Mesenchymal stem cell (in vitro differentiated cells and primary cell): Measurements from ENCODE around the gene TBC1D22A.

Experiments
- DNase-seq: peaks from one replicate; pipeline ENCODE4 v3.0.0-alpha.2; 2013
- H2AFZ ChIP-seq: one replicate; pipeline ENCODE4 v1.6.1; 2013; ENCODE audit warnings: low read depth, mild to moderate bottlenecking, control low read depth, inconsistent platforms, low read length, moderate library complexity
- H2AK5ac ChIP-seq: 2 replicates; pipeline ENCODE4 v1.6.1; 2013; ENCODE audit warnings: low read length, moderate library complexity, mild to moderate bottlenecking, inconsistent platforms; ENCODE audit not compliant: severe bottlenecking
- H2BK120ac ChIP-seq: one replicate; pipeline ENCODE4 v1.6.1; 2013; ENCODE audit warnings: low read depth, mild to moderate bottlenecking, inconsistent platforms, low read length, moderate library complexity
- H2BK12ac ChIP-seq, 2 experiments: one replicate each; pipeline ENCODE4 v1.6.1; 2013; ENCODE audit warnings: inconsistent platforms in 2 of 2, low read length in 2 of 2, mild to moderate bottlenecking in 2 of 2, moderate library complexity in 2 of 2, control low read depth in 1 of 2
- H2BK15ac ChIP-seq: one replicate; pipeline ENCODE4 v1.6.1; 2013; ENCODE audit warnings: mild to moderate bottlenecking, low read depth, inconsistent platforms; ENCODE audit not compliant: poor library complexity, severe bottlenecking
- H2BK5ac ChIP-seq: 2 replicates; pipeline ENCODE4 v1.6.1; 2013; ENCODE audit warnings: low read depth, mild to moderate bottlenecking, low read length, control low read depth, inconsistent platforms; ENCODE audit not compliant: poor library complexity, severe bottlenecking
- H3K14ac ChIP-seq, 2 experiments: one replicate each; pipeline ENCODE4 v1.6.1; 2013; ENCODE audit warnings: inconsistent platforms in 2 of 2, low read length in 2 of 2, control low read depth in 1 of 2, mild to moderate bottlenecking in 1 of 2, moderate library complexity in 1 of 2
- H3K18ac ChIP-seq, 2 experiments: one replicate each; pipeline ENCODE4 v1.6.1; 2013; ENCODE audit warnings: inconsistent platforms in 2 of 2, low read length in 2 of 2, control low read depth in 1 of 2, low read depth in 1 of 2, mild to moderate bottlenecking in 1 of 2
- H3K23ac ChIP-seq, 2 experiments: one replicate each; pipeline ENCODE4 v1.6.1; 2013; ENCODE audit warnings: inconsistent platforms in 2 of 2, low read length in 2 of 2, mild to moderate bottlenecking in 2 of 2, moderate library complexity in 2 of 2, control low read depth in 1 of 2
- H3K27ac ChIP-seq: 2 replicates; pipeline ENCODE4 v1.5.1; 2013; ENCODE audit warnings: mild to moderate bottlenecking, moderate library complexity, low read length, control low read depth, inconsistent platforms; ENCODE audit not compliant: poor library complexity, severe bottlenecking
- H3K27me3 ChIP-seq, 2 experiments: 2 replicates each; pipeline versions ENCODE4 v1.6.1 to v1.7.0; 2013; ENCODE audit warnings: low read length in 2 of 2, mild to moderate bottlenecking in 2 of 2, moderate library complexity in 2 of 2, control low read depth in 1 of 2, inconsistent platforms in 1 of 2; ENCODE audit not compliant: control insufficient read depth in 1 of 2, insufficient read depth in 1 of 2
- H3K36me3 ChIP-seq, 2 experiments: 2 replicates each; pipeline versions ENCODE4 v1.6.1 to v1.7.0; 2013; ENCODE audit warnings: low read length in 2 of 2, control low read depth in 1 of 2, inconsistent platforms in 1 of 2, low read depth in 1 of 2, mild to moderate bottlenecking in 1 of 2; ENCODE audit not compliant: insufficient read depth in 2 of 2, control insufficient read depth in 1 of 2
- H3K4ac ChIP-seq, 2 experiments: one replicate each; pipeline ENCODE4 v1.6.1; 2013; ENCODE audit warnings: inconsistent platforms in 2 of 2, low read length in 2 of 2, mild to moderate bottlenecking in 2 of 2, moderate library complexity in 2 of 2, control low read depth in 1 of 2, low read depth in 1 of 2
- H3K4me1 ChIP-seq: 2 replicates; pipeline ENCODE4 v1.6.1; 2013; ENCODE audit warnings: low read depth, low read length, control low read depth; ENCODE audit not compliant: control insufficient read depth, insufficient read depth
- H3K4me2 ChIP-seq: 2 replicates; pipeline ENCODE4 v1.6.1; 2013; ENCODE audit warnings: low read length, mild to moderate bottlenecking, inconsistent platforms; ENCODE audit not compliant: poor library complexity, severe bottlenecking
- H3K4me3 ChIP-seq, 2 experiments: 2 replicates each; pipeline versions ENCODE4 v1.5.1 to v1.7.0; 2013; ENCODE audit warnings: low read length in 2 of 2, mild to moderate bottlenecking in 2 of 2, control low read depth in 1 of 2, low read depth in 1 of 2; ENCODE audit not compliant: insufficient read depth in 1 of 2
- H3K79me1 ChIP-seq: replicated peaks from 2 replicates; pipeline ENCODE4 v1.6.1; 2013; ENCODE audit warnings: mild to moderate bottlenecking, control low read depth, low read length, inconsistent platforms; ENCODE audit not compliant: poor library complexity, severe bottlenecking
- H3K9ac ChIP-seq: 2 replicates; pipeline ENCODE4 v1.7.0; 2013; ENCODE audit warnings: mild to moderate bottlenecking, low read length, moderate library complexity
- H3K9me3 ChIP-seq: 2 replicates; pipeline ENCODE4 v1.7.0; 2013; ENCODE audit warnings: mild to moderate bottlenecking, low read length; ENCODE audit not compliant: control insufficient read depth
- H4K8ac ChIP-seq: one replicate; pipeline ENCODE4 v1.6.1; 2013; ENCODE audit warnings: inconsistent platforms, mild to moderate bottlenecking, low read length, moderate library complexity
- H4K91ac ChIP-seq: one replicate; pipeline ENCODE4 v1.6.1; 2013; ENCODE audit warnings: mild to moderate bottlenecking, low read length, inconsistent platforms
- WGBS: methylation state at CpG from one replicate; pipeline ENCODE4 v1.1.7; 2013; ENCODE audit warnings: mixed read lengths; 5-methylcytosine and 5-hydroxymethylcytosine counted together

TBC1D22A gene

DNA sequence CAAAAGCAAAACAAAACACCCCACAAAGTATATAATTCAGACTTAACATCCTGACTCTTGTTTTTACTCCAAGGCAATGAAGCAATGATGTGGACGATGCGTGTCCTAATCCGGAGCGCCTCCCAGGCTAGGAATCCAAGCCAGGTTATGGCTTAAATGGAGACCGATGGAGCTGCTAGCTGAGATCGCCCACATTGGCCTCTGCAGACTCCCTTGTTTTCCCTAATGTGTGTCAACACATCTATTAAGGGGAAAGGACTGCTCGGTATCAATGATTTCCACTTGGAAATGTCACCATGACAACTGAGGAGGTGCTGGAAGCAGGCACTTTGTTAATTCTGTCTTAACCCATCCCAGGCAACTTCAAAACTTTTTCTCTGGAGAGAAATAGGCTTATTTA is 311.7 kb downstream of the TBC1D22A start:
- no peak overlapping the region for H3K4me2 ChIP-seq
- no peak for DNase-seq
- no peak overlapping the region for H2BK15ac ChIP-seq
- H3K9me3 ChIP-seq: peaks cover 44% of the 10 kb centered on the region
- H4K8ac ChIP-seq: no peak overlapping the region
- H3K23ac ChIP-seq: no peak overlapping the region
- H3K27ac ChIP-seq: no peak overlapping the region
- H2BK120ac ChIP-seq: no peak overlapping the region
- no peak overlapping the region for H2BK5ac ChIP-seq
- H2BK12ac ChIP-seq: no peak overlapping the region
- peaks cover 4 to 16% of the 10 kb centered on the region in 2 experiments for H3K36me3 ChIP-seq
- H3K18ac ChIP-seq: no peak overlapping the region
- H3K4me3 ChIP-seq: no peak overlapping the region
- H3K9ac ChIP-seq: no peak overlapping the region
- H3K79me1 ChIP-seq: peaks cover 32% of the 10 kb centered on the region
- no peaks in the 10 kb centered on the region for H3K27me3 ChIP-seq
- peaks cover 4% of the 10 kb centered on the region for H3K4me1 ChIP-seq
- no peak overlapping the region for H4K91ac ChIP-seq
- WGBS: 96% methylated on average over 7 of the region's 7 CpGs
- no peak overlapping the region for H2AFZ ChIP-seq
- H3K14ac ChIP-seq: no peak overlapping the region
- H2AK5ac ChIP-seq: no peak overlapping the region
- no peak overlapping the region for H3K4ac ChIP-seq

DNA sequence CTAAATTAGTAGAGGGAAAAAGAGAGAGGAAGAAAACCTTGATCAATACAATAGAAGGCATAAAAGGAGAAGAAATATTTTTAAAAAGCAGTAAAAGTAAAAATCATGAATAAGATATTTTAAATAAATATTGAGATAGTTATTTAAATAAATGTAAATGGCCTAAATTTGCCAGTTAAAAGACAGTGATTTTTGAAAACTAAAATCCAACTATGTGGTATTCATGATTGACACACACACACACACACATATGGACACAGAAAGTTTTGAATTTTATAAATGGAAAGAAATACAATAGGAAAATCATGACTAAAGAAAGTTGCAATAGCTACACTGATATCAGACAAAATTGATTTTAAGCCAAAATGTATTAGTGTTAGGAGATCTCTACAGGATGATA is 313.1 kb downstream of the TBC1D22A start:
- no peak for DNase-seq
- Histone ChIP-seq H3K27me3 (no peaks in the 10 kb centered on the region), H3K36me3 (peaks cover 4 to 13% of the 10 kb centered on the region in 2 experiments), H2BK12ac (no peak overlapping the region), H2AK5ac (no peak overlapping the region), H3K9me3 (peaks cover 58% of the 10 kb centered on the region), H3K27ac (no peak overlapping the region), H3K9ac (no peak overlapping the region), H2BK120ac (no peak overlapping the region), H3K14ac (no peak overlapping the region), H2AFZ (no peak overlapping the region), H3K23ac (no peak overlapping the region), H4K8ac (no peak overlapping the region), H3K4me1 (peaks cover 4% of the 10 kb centered on the region), H3K18ac (no peak overlapping the region), H3K79me1 (peaks cover 24% of the 10 kb centered on the region), H3K4ac (no peak overlapping the region), H2BK5ac (no peak overlapping the region), H3K4me2 (no peak overlapping the region), H2BK15ac (no peak overlapping the region), H3K4me3 (peak overlapping the region in 1 of 2 experiments; percentile 36), H4K91ac (no peak overlapping the region)

DNA sequence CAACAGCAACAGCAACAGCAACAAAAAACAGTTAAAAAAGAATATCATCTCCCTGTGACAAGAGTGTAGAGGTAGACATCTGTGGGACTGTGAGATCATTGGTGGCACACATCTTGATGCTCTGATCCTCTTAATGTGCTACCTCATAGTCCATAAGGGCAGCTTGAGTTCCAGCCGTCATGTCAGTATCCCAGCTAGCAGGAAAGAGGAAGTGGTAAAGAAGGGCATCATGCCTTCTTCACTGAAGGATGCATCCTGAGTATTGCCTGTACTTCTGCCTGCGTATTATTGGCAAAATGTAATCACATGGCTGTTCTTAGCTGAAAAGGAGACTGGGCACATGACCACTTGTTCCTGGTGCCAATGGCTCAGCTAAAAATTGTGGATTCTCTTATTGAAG is 314.3 kb downstream of the TBC1D22A start:
- Histone ChIP-seq H3K4me2 (no peak overlapping the region), H3K27ac (no peak overlapping the region), H2AK5ac (no peak overlapping the region), H2BK15ac (no peak overlapping the region), H3K9me3 (peaks cover 58% of the 10 kb centered on the region), H3K9ac (no peak overlapping the region), H2AFZ (no peak overlapping the region), H3K36me3 (peaks cover 4 to 13% of the 10 kb centered on the region in 2 experiments), H3K14ac (no peak overlapping the region), H3K4ac (no peak overlapping the region), H2BK12ac (no peak overlapping the region), H2BK5ac (no peak overlapping the region), H3K23ac (no peak overlapping the region), H4K8ac (no peak overlapping the region), H3K4me1 (peaks cover 4% of the 10 kb centered on the region), H4K91ac (no peak overlapping the region), H3K27me3 (no peaks in the 10 kb centered on the region), H2BK120ac (no peak overlapping the region), H3K4me3 (peak overlapping the region in 1 of 2 experiments; percentile 19), H3K18ac (no peak overlapping the region), H3K79me1 (peaks cover 24% of the 10 kb centered on the region)
- WGBS: 100% methylated on average over 2 of the region's 2 CpGs
- DNase-seq: no peak

DNA sequence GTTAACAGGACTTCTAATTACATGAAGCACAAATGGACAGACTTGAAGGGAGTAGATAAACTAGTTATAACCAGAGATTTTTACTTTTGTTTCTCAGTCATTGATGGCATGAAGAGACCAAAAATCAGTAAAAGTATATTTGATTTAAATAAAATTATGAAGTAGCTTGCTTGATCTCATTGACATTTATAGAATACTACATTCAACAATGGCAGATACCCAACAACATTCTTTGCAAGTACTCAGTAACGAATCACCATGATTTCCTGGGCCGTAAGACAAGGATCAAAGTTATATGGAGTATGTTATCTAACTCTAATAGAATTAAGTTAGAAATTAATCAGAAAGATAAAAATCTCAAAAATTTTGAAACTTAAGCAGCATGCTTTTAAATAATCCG is 317.6 kb downstream of the TBC1D22A start:
- DNase-seq: no peak
- Histone ChIP-seq H3K27ac (no peak overlapping the region), H3K27me3 (no peaks in the 10 kb centered on the region), H2BK15ac (no peak overlapping the region), H2BK120ac (no peak overlapping the region), H3K23ac (no peak overlapping the region), H2AFZ (no peak overlapping the region), H3K14ac (no peak overlapping the region), H3K9me3 (peaks cover 50% of the 10 kb centered on the region), H3K4me2 (no peak overlapping the region), H2BK12ac (no peak overlapping the region), H3K36me3 (peaks cover 0 to 8% of the 10 kb centered on the region in 2 experiments), H4K8ac (no peak overlapping the region), H3K4me1 (no peaks in the 10 kb centered on the region), H3K9ac (no peak overlapping the region), H3K4ac (no peak overlapping the region), H2BK5ac (no peak overlapping the region), H3K79me1 (peaks cover 20% of the 10 kb centered on the region), H4K91ac (no peak overlapping the region), H3K4me3 (no peak overlapping the region), H2AK5ac (no peak overlapping the region), H3K18ac (no peak overlapping the region)
- WGBS: no CpG with 5 or more reads among the region's 3 CpGs
